ENCODE data around the gene MYO19.

- TF ChIP-seq CTCF (IDR thresholded peaks at IDR 0.05) (no peak), POLR2A (IDR thresholded peaks at IDR 0.05) (no peak)
These were observed 39.5 kb downstream of the MYO19 start for GRCh38 chr17:36495076-36495578.

Measured in Peyer's patch (tissue), 4 donors.